Esophagus muscularis mucosa (tissue), 4 donors: ENCODE results near the gene SLC35G1. TPM values are rescaled to one million over a fixed set of nuclear protein-coding genes. Genes with fewer than 3 reads are reported as not detected.

Source experiments
- DNase-seq: peaks from one replicate; pipeline ENCODE4 v3.0.0-alpha.2; 2017; ENCODE audit errors: extremely low spot score
- H3K27ac ChIP-seq, 4 donors: fragments of 200-600 bp; sonication (generic); replicated peaks in 1 of 4; 1 replicate in 3 of 4; 2 replicates in 1 of 4; pipeline ENCODE4 v1.5.1; 2016 to 2019; ENCODE audit warnings: mild to moderate bottlenecking in 1 of 4
- H3K27me3 ChIP-seq, 4 donors: fragments of 200-600 bp; sonication (generic); one replicate each; pipeline versions ENCODE4 v1.5.1 to v1.6.0; 2016 to 2019
- H3K36me3 ChIP-seq, 4 donors: fragments of 200-600 bp; sonication (generic); one replicate each; pipeline ENCODE4 v1.5.1; 2016 to 2019
- H3K4me1 ChIP-seq, 4 donors: fragments of 200-600 bp; sonication (generic); one replicate each; pipeline ENCODE4 v1.5.1; 2016 to 2019
- H3K4me3 ChIP-seq, 4 donors: fragments of 200-600 bp; sonication (generic); 1 replicate in 2 of 4; 2 replicates in 2 of 4; pipeline ENCODE4 v1.5.1; 2016 to 2019; ENCODE audit warnings: mild to moderate bottlenecking in 4 of 4, moderate library complexity in 1 of 4
- H3K9me3 ChIP-seq, 4 donors: fragments of 200-600 bp; sonication (generic); 1 replicate in 3 of 4; 2 replicates in 1 of 4; pipeline ENCODE4 v1.5.1; 2016 to 2019
- EP300 ChIP-seq: sonication (generic); formaldehyde crosslinking; IDR thresholded peaks from one replicate; pipeline ENCODE4 v1.6.1; 2017; ENCODE audit warnings: antibody characterized with exemption
- POLR2A ChIP-seq: fragments of 450-650 bp; IDR thresholded peaks from one replicate; pipeline ENCODE4 v1.6.1; 2017; ENCODE audit warnings: antibody characterized with exemption, moderate library complexity, mild to moderate bottlenecking, low read depth
- POLR2AphosphoS5 ChIP-seq, 2 donors: sonication (generic); formaldehyde crosslinking; IDR thresholded peaks; one replicate each; pipeline ENCODE4 v1.6.1; 2017; ENCODE audit warnings: antibody characterized with exemption in 2 of 2
- WGBS: methylation state at CpG from one replicate; pipeline ENCODE4 v1.1.5; 2018; 5-methylcytosine and 5-hydroxymethylcytosine counted together
- intact Hi-C: fragments of 100-400 bp; cut with DNase I; formaldehyde crosslinking; loops from one replicate; pipeline ENCODE4 v1.15.1; 2023
- total RNA-seq, 4 donors: library from RNA; depleted of rRNA; stranded (reverse); fragments of >200 nt; gene quantifications; one replicate each; pipeline versions ENCODE4 v1.1.0 to v1.2.1, GENCODE V29; 2016
- TF ChIP-seq, protein P1 (sequence below), 3 experiments: fragments of 200-600 bp in 2 of 3; fragments of 450-650 bp in 1 of 3; sonication (generic) in 2 of 3; IDR thresholded peaks; one replicate each; pipeline ENCODE4 v1.5.1; 2017 to 2019; ENCODE audit warnings: antibody characterized with exemption in 3 of 3, mild to moderate bottlenecking in 2 of 3, moderate library complexity in 1 of 3

SLC35G1 gene
- total RNA-seq, 4 donors from 2014 or later: 4.0 to 5.0 (median 4.4) TPM

DNA sequence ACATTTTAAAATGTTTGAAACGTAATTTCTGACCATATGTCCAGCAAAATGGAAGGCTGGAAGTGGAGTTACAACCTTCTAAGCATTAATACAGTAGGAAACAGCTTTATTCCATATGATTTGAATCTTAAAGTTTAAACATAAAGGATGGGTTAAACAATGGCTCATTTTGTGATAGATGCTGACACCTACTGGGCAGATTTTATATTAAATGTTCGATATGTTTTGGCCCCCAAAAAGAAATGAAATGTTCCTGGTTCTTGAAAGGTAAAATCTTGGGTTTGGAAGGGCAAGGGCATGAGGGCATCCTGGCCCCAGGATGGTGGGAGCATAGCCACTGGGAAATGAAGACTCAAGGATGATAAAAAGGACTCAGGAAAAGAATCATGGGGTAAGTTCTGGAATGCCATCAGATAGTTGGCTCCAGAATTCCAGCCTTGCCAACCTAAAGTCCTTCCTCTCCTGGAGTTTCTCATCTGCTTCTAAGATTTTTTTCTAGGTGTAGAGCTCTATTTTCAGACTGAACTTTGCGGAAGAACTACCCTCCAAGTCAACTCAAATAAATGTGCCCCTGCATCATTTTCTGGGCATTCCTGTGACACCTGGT is 34.6 kb upstream of the SLC35G1 start:
- no peak for DNase-seq

DNA sequence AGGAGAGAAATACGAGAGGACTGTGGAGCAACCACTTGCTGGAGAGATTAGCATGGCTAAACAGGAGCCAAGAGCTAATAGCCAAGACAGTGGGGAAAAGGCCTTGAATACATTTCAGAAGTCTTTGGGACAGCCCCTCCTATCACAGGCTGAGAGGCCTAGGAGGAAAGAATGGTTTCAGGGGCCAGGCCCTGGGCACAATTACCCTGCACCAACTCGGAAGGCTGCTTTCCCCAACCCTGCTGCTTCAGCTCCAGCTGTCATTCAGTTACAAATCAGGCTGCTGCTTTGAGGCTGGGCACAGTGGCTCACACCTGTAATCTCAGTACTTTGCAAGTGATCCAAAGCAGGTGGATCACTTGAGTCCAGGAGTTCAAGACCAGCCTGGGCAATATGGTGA is 32.0 kb upstream of the SLC35G1 start:
- H3K36me3 ChIP-seq: no peaks in the 10 kb centered on the region
- no peak for TF ChIP-seq EP300
- no peak for TF ChIP-seq POLR2A
- TF ChIP-seq, protein P1, sequence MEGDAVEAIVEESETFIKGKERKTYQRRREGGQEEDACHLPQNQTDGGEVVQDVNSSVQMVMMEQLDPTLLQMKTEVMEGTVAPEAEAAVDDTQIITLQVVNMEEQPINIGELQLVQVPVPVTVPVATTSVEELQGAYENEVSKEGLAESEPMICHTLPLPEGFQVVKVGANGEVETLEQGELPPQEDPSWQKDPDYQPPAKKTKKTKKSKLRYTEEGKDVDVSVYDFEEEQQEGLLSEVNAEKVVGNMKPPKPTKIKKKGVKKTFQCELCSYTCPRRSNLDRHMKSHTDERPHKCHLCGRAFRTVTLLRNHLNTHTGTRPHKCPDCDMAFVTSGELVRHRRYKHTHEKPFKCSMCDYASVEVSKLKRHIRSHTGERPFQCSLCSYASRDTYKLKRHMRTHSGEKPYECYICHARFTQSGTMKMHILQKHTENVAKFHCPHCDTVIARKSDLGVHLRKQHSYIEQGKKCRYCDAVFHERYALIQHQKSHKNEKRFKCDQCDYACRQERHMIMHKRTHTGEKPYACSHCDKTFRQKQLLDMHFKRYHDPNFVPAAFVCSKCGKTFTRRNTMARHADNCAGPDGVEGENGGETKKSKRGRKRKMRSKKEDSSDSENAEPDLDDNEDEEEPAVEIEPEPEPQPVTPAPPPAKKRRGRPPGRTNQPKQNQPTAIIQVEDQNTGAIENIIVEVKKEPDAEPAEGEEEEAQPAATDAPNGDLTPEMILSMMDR (IDR thresholded peaks at IDR 0.05): no peak
- TF ChIP-seq POLR2AphosphoS5 (IDR thresholded peaks at IDR 0.05): no peak
- intact Hi-C loops: no loop called here
- no peaks in the 10 kb centered on the region for H3K27me3 ChIP-seq
- peak; percentile 53 for DNase-seq
- H3K4me3 ChIP-seq: no peak overlapping the region
- no peak overlapping the region for H3K27ac ChIP-seq
- H3K4me1 ChIP-seq: no peaks in the 10 kb centered on the region
- WGBS: 86% methylated on average over 2 of the region's 2 CpGs
- H3K9me3 ChIP-seq: no peaks in the 10 kb centered on the region

More for the DNA sequence above, 34.6 kb upstream of the SLC35G1 start:
- H3K4me1 ChIP-seq: no peaks in the 10 kb centered on the region
- no peaks in the 10 kb centered on the region for H3K36me3 ChIP-seq
- no peak overlapping the region for H3K27ac ChIP-seq
- H3K4me3 ChIP-seq: no peak overlapping the region
- H3K9me3 ChIP-seq: no peaks in the 10 kb centered on the region
- intact Hi-C loops: no loop called here
- H3K27me3 ChIP-seq: no peaks in the 10 kb centered on the region
- WGBS: 37% methylated on average over 3 of the region's 3 CpGs
- TF ChIP-seq POLR2AphosphoS5 (IDR thresholded peaks at IDR 0.05): no peak
- TF ChIP-seq EP300: no peak
- TF ChIP-seq, protein P1 (IDR thresholded peaks at IDR 0.05): peak in 1 of 3 experiments; percentile 22

DNA sequence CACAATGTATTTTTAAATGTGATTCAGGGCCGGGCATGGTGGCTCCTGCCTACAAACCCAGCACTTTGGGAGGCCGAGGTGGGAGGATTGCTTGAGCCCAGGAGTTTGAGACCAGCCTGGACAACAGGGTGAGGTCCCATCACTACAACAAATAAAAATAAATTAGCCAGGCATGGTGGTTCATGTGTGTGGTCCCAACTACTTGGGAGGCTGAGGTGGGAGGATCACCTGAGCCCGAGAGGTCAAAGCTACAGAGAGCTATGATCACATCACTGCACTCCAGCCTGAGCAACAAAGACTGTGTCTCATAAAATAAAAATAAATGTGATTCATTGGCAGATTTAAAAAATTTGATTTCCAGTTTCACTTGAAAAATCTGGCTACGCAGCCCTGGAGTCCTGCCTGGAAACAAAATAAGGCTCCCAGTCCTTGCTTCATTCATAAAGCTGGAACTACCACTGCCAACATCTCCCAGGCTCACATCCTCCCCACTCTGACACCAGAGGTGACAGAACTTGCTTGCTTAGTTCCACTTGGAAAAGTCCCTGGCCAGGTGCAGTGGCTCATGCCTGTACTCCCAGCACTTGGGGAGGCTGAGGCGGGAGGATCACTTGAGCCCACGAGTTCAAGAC is 27.9 kb upstream of the SLC35G1 start:
- TF ChIP-seq POLR2A (no peak), POLR2AphosphoS5 (IDR thresholded peaks at IDR 0.05) (no peak), EP300 (no peak)
- TF ChIP-seq, protein P1 (IDR thresholded peaks at IDR 0.05): no peak
- intact Hi-C loops: no loop called here
- H3K9me3 ChIP-seq: no peaks in the 10 kb centered on the region
- no peaks in the 10 kb centered on the region for H3K36me3 ChIP-seq
- H3K4me3 ChIP-seq: no peak overlapping the region
- peak; percentile 57 for DNase-seq
- H3K4me1 ChIP-seq: no peaks in the 10 kb centered on the region
- no peak overlapping the region for H3K27ac ChIP-seq
- no peaks in the 10 kb centered on the region for H3K27me3 ChIP-seq
- WGBS: 72% methylated on average over 6 of the region's 6 CpGs

DNA sequence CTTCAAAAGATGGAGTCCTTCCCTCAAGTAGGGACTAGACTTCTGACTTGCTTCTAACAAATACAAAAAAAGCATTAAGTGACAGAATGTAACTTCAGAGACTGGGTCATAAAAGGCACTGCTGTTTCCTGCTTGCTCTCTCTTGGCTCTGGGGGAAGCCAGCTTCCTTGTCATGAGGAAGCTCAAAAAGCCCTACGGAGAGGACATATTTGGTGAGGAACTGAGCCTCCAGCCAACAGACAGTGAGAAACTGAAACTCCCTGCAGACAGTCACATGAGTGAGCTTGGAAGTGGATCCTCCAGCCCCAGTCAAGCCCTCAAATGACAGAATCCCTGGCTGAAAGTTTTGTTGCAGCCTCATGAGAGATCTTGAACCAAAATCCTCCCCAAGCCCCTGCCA is 26.3 kb upstream of the SLC35G1 start:
- no peaks in the 10 kb centered on the region for H3K36me3 ChIP-seq
- H3K4me1 ChIP-seq: no peaks in the 10 kb centered on the region
- TF ChIP-seq POLR2AphosphoS5 (IDR thresholded peaks at IDR 0.05) (no peak), POLR2A (no peak), EP300 (no peak)
- TF ChIP-seq, protein P1 (IDR thresholded peaks at IDR 0.05): no peak
- H3K27me3 ChIP-seq: no peaks in the 10 kb centered on the region
- peak; percentile 68 for DNase-seq
- 29% methylated on average over 1 of the region's 1 CpG for WGBS
- no peaks in the 10 kb centered on the region for H3K9me3 ChIP-seq
- no peak overlapping the region for H3K4me3 ChIP-seq
- no peak overlapping the region for H3K27ac ChIP-seq
- intact Hi-C loops: no loop called here
